Left ventricle myocardium inferior (tissue), 1 donor: Measurements from ENCODE around the gene ASCC3. TPM values are rescaled to one million over a fixed set of nuclear protein-coding genes. Genes with fewer than 3 reads are reported as not detected.

Source experiments
- DNase-seq: peaks from one replicate; pipeline ENCODE4 v3.0.0-alpha.2; 2020
- H3K27ac ChIP-seq: fragments of 200-600 bp; replicated peaks from 2 replicates; pipeline ENCODE4 v1.8.0; 2021
- H3K27me3 ChIP-seq: fragments of 200-600 bp; 2 replicates; pipeline ENCODE4 v1.8.0; 2021; ENCODE audit warnings: low read depth
- H3K36me3 ChIP-seq: fragments of 200-600 bp; 2 replicates; pipeline ENCODE4 v1.8.0; 2021
- H3K4me1 ChIP-seq: fragments of 200-600 bp; 2 replicates; pipeline ENCODE4 v1.8.0; 2021
- H3K4me3 ChIP-seq: fragments of 200-600 bp; 2 replicates; pipeline ENCODE4 v1.8.0; 2021; ENCODE audit warnings: mild to moderate bottlenecking, moderate library complexity
- H3K9me3 ChIP-seq: fragments of 200-600 bp; replicated peaks from 2 replicates; pipeline ENCODE4 v1.8.0; 2021
- intact Hi-C: fragments of 100-400 bp; cut with micrococcal nuclease; formaldehyde crosslinking; loops from one replicate; pipeline ENCODE4 v1.11.0; 2022
- total RNA-seq: library from RNA; stranded (reverse); fragmentation: NEBNext Ultra II Directional; extraction: Animal tissue kit (Norgen Biotek cat#: 25700); gene quantifications from one replicate; pipeline ENCODE4 v1.2.1, GENCODE V29; 2021
- TF ChIP-seq, protein P1 (sequence below): fragments of 200-600 bp; IDR thresholded peaks from 2 replicates; pipeline ENCODE4 v1.8.0; 2021; ENCODE audit warnings: antibody characterized with exemption, mild to moderate bottlenecking, borderline replicate concordance
- donor health status: DM: no; HTN: yes; CAD: no; lungs with severe emphysema.

The ASCC3 gene
- total RNA-seq, 1 donor from 2014 or later: 16.7 TPM

DNA sequence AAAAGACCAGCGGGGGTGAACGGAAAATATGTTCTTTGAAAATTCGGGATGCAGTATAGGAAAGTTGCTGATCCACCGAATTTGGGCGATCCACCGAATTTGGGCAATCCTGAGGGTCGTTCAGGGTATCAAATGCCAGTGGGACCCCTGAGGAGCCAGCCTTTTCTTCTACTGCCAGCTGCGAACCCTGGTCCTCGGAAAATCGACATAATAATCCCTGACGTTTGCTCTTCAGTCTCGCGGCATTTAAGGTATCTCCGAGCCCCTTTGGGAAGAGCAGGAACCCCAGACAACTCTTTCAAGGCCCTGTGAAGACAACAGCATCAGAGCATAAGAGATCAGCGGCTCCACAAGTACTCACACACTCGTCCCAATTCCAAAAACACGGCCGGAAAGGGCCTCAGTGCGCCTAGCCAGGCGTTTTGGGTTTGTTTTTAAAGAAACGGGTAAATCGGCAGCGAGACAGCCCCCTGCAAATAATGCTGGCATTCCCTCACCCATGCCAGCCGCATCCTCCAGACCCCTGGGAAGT is 417.4 kb downstream of the ASCC3 start:
- Histone ChIP-seq H3K4me3 (no peak overlapping the region), H3K36me3 (no peaks in the 10 kb centered on the region), H3K9me3 (no peaks in the 10 kb centered on the region), H3K27ac (no peak overlapping the region), H3K4me1 (peaks cover 23% of the 10 kb centered on the region), H3K27me3 (peaks cover 100% of the 10 kb centered on the region)
- intact Hi-C loops: no loop called here
- DNase-seq: no peak
- TF ChIP-seq, protein P1, sequence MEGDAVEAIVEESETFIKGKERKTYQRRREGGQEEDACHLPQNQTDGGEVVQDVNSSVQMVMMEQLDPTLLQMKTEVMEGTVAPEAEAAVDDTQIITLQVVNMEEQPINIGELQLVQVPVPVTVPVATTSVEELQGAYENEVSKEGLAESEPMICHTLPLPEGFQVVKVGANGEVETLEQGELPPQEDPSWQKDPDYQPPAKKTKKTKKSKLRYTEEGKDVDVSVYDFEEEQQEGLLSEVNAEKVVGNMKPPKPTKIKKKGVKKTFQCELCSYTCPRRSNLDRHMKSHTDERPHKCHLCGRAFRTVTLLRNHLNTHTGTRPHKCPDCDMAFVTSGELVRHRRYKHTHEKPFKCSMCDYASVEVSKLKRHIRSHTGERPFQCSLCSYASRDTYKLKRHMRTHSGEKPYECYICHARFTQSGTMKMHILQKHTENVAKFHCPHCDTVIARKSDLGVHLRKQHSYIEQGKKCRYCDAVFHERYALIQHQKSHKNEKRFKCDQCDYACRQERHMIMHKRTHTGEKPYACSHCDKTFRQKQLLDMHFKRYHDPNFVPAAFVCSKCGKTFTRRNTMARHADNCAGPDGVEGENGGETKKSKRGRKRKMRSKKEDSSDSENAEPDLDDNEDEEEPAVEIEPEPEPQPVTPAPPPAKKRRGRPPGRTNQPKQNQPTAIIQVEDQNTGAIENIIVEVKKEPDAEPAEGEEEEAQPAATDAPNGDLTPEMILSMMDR: no peak

DNA sequence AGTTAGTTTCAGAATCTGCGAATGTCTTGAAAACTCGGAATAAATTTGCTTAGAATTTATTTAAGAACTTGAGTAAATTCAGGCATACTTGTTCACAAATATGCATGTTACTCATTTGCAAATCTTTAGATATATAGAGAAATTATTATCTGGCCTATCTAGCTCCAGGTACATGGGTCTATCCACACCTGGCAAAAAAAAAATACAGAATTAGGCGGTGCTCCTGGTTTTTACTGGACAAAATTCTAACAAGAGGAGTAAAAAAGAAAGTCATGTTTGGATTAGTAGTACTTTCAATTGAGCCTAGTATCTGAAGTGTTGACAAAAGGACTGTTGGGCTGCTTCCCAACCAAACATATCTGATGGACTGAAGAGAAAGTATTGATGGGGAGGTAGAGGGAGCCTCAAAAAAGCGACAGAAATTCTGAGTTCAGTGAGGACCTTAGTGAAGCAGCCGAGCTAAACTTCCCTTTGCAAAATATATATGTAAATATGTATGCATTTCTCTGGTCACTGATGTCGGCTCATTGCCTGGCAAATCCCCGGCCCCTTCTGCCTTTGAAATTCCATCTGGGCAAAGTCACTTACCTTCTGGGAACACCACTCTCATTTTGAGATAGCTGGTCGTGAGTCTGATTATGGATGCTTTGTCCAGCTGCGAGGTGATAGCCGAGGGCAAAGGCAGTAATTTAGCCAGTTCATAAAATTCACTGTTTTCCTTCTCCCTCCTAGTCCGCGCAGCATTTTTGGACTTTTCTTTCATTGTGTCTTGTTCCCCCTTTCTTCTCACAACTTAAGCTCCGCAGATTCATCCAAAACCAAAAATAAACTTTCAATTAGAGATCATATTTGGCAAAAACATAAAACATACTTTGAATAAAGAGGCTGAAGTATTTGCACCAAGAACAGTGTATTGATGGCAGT is 418.2 kb downstream of the ASCC3 start:
- TF ChIP-seq, protein P1: no peak
- peaks cover 100% of the 10 kb centered on the region for H3K27me3 ChIP-seq
- no peak overlapping the region for H3K4me3 ChIP-seq
- no peak for DNase-seq
- intact Hi-C loops: no loop called here
- H3K4me1 ChIP-seq: peaks cover 27% of the 10 kb centered on the region
- no peak overlapping the region for H3K27ac ChIP-seq
- H3K9me3 ChIP-seq: no peaks in the 10 kb centered on the region
- H3K36me3 ChIP-seq: no peaks in the 10 kb centered on the region

DNA sequence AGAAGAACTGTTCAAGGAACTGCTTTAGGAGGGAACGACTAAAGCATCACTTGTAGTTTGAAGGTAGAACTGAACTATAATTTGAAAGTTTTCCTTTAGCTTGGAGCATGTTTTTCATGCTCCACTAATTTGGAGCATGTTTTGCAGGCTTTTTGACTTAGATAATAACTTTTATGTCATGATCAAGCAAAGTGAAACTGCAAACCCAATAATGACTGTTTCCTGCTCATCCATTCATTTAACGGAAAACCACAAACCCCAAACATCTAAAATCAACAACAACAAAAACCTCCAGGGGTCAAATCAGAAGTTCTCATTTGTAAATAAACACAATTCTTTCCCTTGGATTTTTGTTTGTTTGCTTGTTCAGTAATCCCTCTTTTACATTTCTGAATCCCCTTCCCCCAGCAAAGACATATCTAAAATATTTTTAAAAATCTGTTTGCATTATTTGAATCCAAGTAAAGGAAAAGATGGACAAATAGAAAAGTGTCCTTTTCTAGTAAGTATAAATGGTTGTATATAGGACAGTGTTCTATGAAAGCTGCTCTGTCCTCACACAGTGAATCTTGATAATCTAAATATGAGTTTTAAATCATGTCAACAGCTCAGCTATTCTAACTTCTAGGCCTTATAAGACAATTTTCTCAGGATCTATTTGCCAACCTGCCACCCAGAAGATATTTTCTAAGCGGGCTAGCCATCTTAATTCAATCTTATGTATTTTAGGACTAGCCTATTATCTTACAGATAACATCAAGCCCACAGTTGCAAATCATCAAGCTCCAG is 419.0 kb downstream of the ASCC3 start:
- no peak for DNase-seq
- TF ChIP-seq, protein P1: no peak
- H3K9me3 ChIP-seq: no peaks in the 10 kb centered on the region
- no peak overlapping the region for H3K27ac ChIP-seq
- peaks cover 27% of the 10 kb centered on the region for H3K4me1 ChIP-seq
- no peaks in the 10 kb centered on the region for H3K36me3 ChIP-seq
- H3K4me3 ChIP-seq: no peak overlapping the region
- peaks cover 100% of the 10 kb centered on the region for H3K27me3 ChIP-seq
- intact Hi-C loops: no loop called here

DNA sequence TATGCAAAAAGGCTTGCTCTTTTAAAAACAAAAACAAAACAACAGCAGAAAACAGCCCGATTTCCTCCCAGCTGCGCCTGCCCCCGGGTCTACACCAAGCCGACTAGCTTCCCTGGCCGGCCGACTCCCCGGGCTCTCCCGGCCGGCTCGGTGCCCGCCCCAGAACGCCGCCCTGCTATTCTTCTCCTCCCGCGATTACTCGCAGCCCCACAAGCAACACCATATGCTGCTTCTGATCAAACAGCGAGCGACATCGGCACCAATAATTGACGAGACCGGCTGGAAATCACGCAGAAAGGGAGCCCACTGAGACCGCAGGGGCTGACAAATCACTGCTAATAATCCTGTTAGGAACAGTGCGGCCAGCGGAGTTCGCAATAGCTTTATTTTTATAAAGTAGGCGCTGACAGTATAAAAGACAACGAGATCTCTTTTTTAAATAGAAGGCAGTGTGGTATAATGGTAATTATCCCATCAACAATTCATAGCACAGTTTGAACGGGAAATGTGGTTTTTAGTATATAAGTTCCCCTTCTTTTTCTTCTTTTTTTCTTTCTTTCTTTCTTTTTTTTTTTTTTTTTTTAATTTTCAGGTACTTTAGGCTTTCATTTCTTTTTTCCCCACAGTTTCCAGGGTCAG is 419.7 kb downstream of the ASCC3 start:
- no peak for DNase-seq
- TF ChIP-seq, protein P1: no peak
- Histone ChIP-seq H3K27ac (no peak overlapping the region), H3K36me3 (no peaks in the 10 kb centered on the region), H3K27me3 (peaks cover 100% of the 10 kb centered on the region), H3K9me3 (no peaks in the 10 kb centered on the region), H3K4me3 (no peak overlapping the region), H3K4me1 (peaks cover 28% of the 10 kb centered on the region)
- intact Hi-C loops: no loop called here

DNA sequence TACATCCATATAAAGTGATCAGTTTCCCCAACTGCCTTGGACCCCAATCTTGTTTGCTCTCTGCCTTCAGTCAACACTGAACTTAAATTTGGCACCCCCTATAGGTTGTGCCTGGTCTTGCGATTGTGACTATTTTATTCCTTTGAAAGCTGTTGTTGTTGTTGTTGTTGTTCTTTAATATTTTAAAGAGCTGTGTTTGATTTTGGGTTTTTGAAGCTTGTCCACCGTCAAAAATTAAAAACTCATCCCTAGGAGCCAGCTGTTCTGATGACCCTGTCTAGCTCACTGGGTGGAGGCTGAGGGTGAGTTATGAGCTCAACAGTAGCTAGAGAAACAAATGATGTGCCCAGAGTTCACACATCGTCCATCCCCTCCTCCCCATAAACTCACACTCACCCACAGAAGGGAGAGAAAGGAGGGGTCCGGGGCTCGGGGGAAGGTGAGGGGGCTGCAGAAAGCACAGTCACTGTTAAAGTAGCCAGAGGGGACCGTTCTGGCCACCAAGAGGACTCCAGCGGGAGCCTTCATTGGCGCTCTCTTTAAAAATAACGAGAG is 420.4 kb downstream of the ASCC3 start:
- TF ChIP-seq, protein P1: no peak
- intact Hi-C loops: no loop called here
- no peaks in the 10 kb centered on the region for H3K9me3 ChIP-seq
- DNase-seq: no peak
- no peak overlapping the region for H3K27ac ChIP-seq
- H3K4me1 ChIP-seq: peaks cover 34% of the 10 kb centered on the region
- peaks cover 100% of the 10 kb centered on the region for H3K27me3 ChIP-seq
- no peak overlapping the region for H3K4me3 ChIP-seq
- no peaks in the 10 kb centered on the region for H3K36me3 ChIP-seq
